B cell (primary cell): ENCODE measurements around the gene CATSPERD. TPM values are rescaled to one million over a fixed set of nuclear protein-coding genes. Genes with fewer than 3 reads are reported as not detected.

Source experiments
- ATAC-seq: fragments of 200-7000 bp; cut with Tn5 transposase; one replicate; pipeline ENCODE4 v1.10.0; 2021; ENCODE audit warnings: low read depth, mild to moderate bottlenecking, moderate number of reproducible peaks, moderate library complexity
- CTCF ChIA-PET: fragments of 350-600 bp; sonication (Branson Sonifier 250); formaldehyde crosslinking; loops from one replicate; lab custom pipeline; 2021; ENCODE audit warnings: antibody characterized with exemption, inconsistent platforms; lab: Charles Lee
- POLR2A ChIA-PET: fragments of 350-600 bp; sonication (Branson Sonifier 250); formaldehyde crosslinking; loops from one replicate; lab custom pipeline; 2021; ENCODE audit warnings: antibody characterized with exemption; lab: Charles Lee
- DNase-seq: peaks from one replicate; pipeline ENCODE4 v3.0.0; 2013
- H2AFZ ChIP-seq: 2 replicates; pipeline ENCODE4 v1.6.1; 2012; ENCODE audit warnings: mild to moderate bottlenecking, low read depth, low read length; ENCODE audit not compliant: insufficient read depth, poor library complexity, severe bottlenecking
- H3K27ac ChIP-seq, 2 donors: 1 replicate in 1 of 2; 2 replicates in 1 of 2; pipeline ENCODE4 v1.5.1; 2012 to 2013; ENCODE audit warnings: low read length in 2 of 2, mild to moderate bottlenecking in 2 of 2, moderate library complexity in 1 of 2
- H3K27me3 ChIP-seq, 4 experiments: fragments of 200-600 bp in 1 of 4; sonication (generic) in 1 of 4; replicated peaks in 1 of 4; 1 replicate in 2 of 4; 2 replicates in 2 of 4; pipeline versions ENCODE4 v1.6.1 to v1.7.0; 2013 to 2016; ENCODE audit warnings: low read length in 3 of 4, mild to moderate bottlenecking in 2 of 4, mixed read lengths in 1 of 4, moderate library complexity in 1 of 4; ENCODE audit not compliant: insufficient read depth in 4 of 4, control insufficient read depth in 3 of 4; ENCODE audit errors: control extremely low read depth in 1 of 4
- H3K36me3 ChIP-seq, 2 experiments: replicated peaks in 1 of 2; 1 replicate in 1 of 2; 2 replicates in 1 of 2; pipeline versions ENCODE4 v1.6.1 to v1.7.1; 2013; ENCODE audit warnings: low read length in 1 of 2; ENCODE audit not compliant: insufficient read depth in 2 of 2, control insufficient read depth in 1 of 2; ENCODE audit errors: control extremely low read depth in 1 of 2, extremely low read depth in 1 of 2
- H3K4me1 ChIP-seq, 2 donors: fragments of 200-600 bp in 1 of 2; sonication (generic) in 1 of 2; 1 replicate in 1 of 2; 2 replicates in 1 of 2; pipeline versions ENCODE4 v1.5.1 to v1.6.1; 2013 to 2017; ENCODE audit warnings: low read length in 2 of 2; ENCODE audit not compliant: control insufficient read depth in 2 of 2, insufficient read depth in 2 of 2
- H3K4me2 ChIP-seq: replicated peaks from 2 replicates; pipeline ENCODE3; 2012; ENCODE audit warnings: mild to moderate bottlenecking, low read depth, low read length; ENCODE audit not compliant: poor library complexity, severe bottlenecking
- H3K4me3 ChIP-seq, 5 experiments: fragments of 200-600 bp in 1 of 5; sonication (generic) in 1 of 5; 1 replicate in 3 of 5; 2 replicates in 2 of 5; pipeline versions ENCODE4 v1.5.1 to v1.7.0; 2011 to 2016; ENCODE audit warnings: low read length in 4 of 5, mild to moderate bottlenecking in 4 of 5, low read depth in 2 of 5, control low read depth in 1 of 5, moderate library complexity in 1 of 5; ENCODE audit not compliant: insufficient read depth in 1 of 5; ENCODE audit errors: control extremely low read depth in 1 of 5, extremely low read depth in 1 of 5
- H3K79me2 ChIP-seq: fragments of 200-600 bp; sonication (generic); one replicate; pipeline ENCODE4 v1.6.0; 2016; ENCODE audit warnings: low read length; ENCODE audit not compliant: control insufficient read depth, insufficient read depth
- H3K9ac ChIP-seq: fragments of 200-600 bp; sonication (generic); 2 replicates; pipeline ENCODE4 v1.6.1; 2017; ENCODE audit warnings: mild to moderate bottlenecking, low read length, moderate library complexity
- H3K9me3 ChIP-seq, 3 donors: one replicate each; pipeline versions ENCODE4 v1.6.1 to v1.7.1; 2013; ENCODE audit warnings: low read length in 2 of 3; ENCODE audit not compliant: control insufficient read depth in 2 of 3, insufficient read depth in 1 of 3; ENCODE audit errors: control extremely low read depth in 1 of 3
- H4K20me1 ChIP-seq: 2 replicates; pipeline ENCODE4 v1.6.0; 2012; ENCODE audit warnings: mild to moderate bottlenecking, low read length; ENCODE audit not compliant: insufficient read depth, control insufficient read depth, poor library complexity, severe bottlenecking
- H3K27ac Mint-ChIP-seq: one replicate; pipeline ENCODE4 v1.8.0; 2021; ENCODE audit warnings: mixed read lengths
- H3K27me3 Mint-ChIP-seq: one replicate; pipeline ENCODE4 v1.8.0; 2021; ENCODE audit warnings: mixed read lengths
- H3K4me1 Mint-ChIP-seq: one replicate; pipeline ENCODE4 v1.8.0; 2021; ENCODE audit warnings: mixed read lengths
- H3K4me3 Mint-ChIP-seq: one replicate; pipeline ENCODE4 v1.8.0; 2021; ENCODE audit warnings: mixed read lengths
- H3K9me3 Mint-ChIP-seq: one replicate; pipeline ENCODE4 v1.8.0; 2022; ENCODE audit warnings: mixed read lengths; ENCODE audit not compliant: insufficient read depth
- CTCF ChIP-seq: fragments of 200-600 bp; IDR thresholded peaks from one replicate; pipeline ENCODE4 v1.8.0; 2022; ENCODE audit warnings: antibody characterized with exemption, mild to moderate bottlenecking
- EZH2 ChIP-seq: IDR thresholded peaks from 2 replicates; pipeline ENCODE4 v1.6.1; 2012; ENCODE audit warnings: borderline replicate concordance, low read depth, mild to moderate bottlenecking, moderate library complexity, low read length; ENCODE audit not compliant: insufficient read depth, poor library complexity, severe bottlenecking
- WGBS: methylation state at CpG from one replicate; pipeline ENCODE4 v1.1.5; 2013; ENCODE audit warnings: missing lambda C conversion rate; ENCODE audit not compliant: insufficient coverage; 5-methylcytosine and 5-hydroxymethylcytosine counted together
- intact Hi-C: fragments of 100-400 bp; cut with micrococcal nuclease; formaldehyde crosslinking; loops from one replicate; pipeline ENCODE4 v1.10.0; 2022
- polyA plus RNA-seq: library from polyadenylated mRNA; depleted of rRNA; stranded (reverse); fragments of >200 nt; gene quantifications from 2 replicates; pipeline ENCODE4 v1.2.3, GENCODE V29; 2012
- total RNA-seq, 2 donors: library from RNA; stranded (reverse); fragments of 120-200 nt in 1 of 2; gene quantifications; 1 replicate in 1 of 2; 2 replicates in 1 of 2; pipeline versions ENCODE4 v1.2.3 to v1.2.4, GENCODE V29; 2013 to 2022

Gene CATSPERD
- total and polyA plus RNA-seq, 2 donors (not counting 1 experiment from before 2014, with no cell fraction given) = not detected

GRCh38 chr19:5698635-5699422, 21.6 kb upstream of the CATSPERD start:
- Histone ChIP-seq H4K20me1 (peaks cover 62% of the 10 kb centered on the region), H2AFZ (no peak overlapping the region), H3K4me3 (no peak overlapping the region), H3K27me3 (no peaks in the 10 kb centered on the region), H3K9me3 (peaks cover 0 to 2% (median 0%) of the 10 kb centered on the region in 3 donors), H3K27ac (no peak overlapping the region), H3K9ac (no peak overlapping the region), H3K36me3 (peaks cover 0 to 55% of the 10 kb centered on the region in 2 experiments), H3K79me2 (peaks cover 22% of the 10 kb centered on the region), H3K4me2 (no peak overlapping the region), H3K4me1 (no peaks in the 10 kb centered on the region)
- Mint-ChIP-seq H3K9me3 (no peaks in the 10 kb centered on the region), H3K27me3 (no peaks in the 10 kb centered on the region), H3K27ac (peak overlapping the region; percentile 15), H3K4me1 (peaks cover 4% of the 10 kb centered on the region), H3K4me3 (no peak overlapping the region)
- ChIA-PET POLR2A (no interaction called here), CTCF (interaction anchor here (1.4 kb wide), 1 partner anchor 12 kb away, joined by 4 read pairs; no protein-coding TSS in a partner anchor)
- intact Hi-C loops = no loop called here
- no peak for TF ChIP-seq EZH2
- TF ChIP-seq CTCF = no peak
- 90% methylated on average over 37 of the region's 38 CpGs for WGBS
- peak; percentile 42 for ATAC-seq
- DNase-seq = no peak

- WGBS = 96% methylated on average over 22 of the region's 22 CpGs
- Mint-ChIP-seq H3K27ac (no peak overlapping the region), H3K27me3 (no peaks in the 10 kb centered on the region), H3K9me3 (no peaks in the 10 kb centered on the region), H3K4me3 (no peak overlapping the region), H3K4me1 (peaks cover 4% of the 10 kb centered on the region)
- H3K27ac ChIP-seq = no peak overlapping the region
- H3K9me3 ChIP-seq = peaks cover 0 to 2% (median 0%) of the 10 kb centered on the region in 3 donors
- POLR2A ChIA-PET = no interaction called here
- CTCF ChIA-PET = no interaction called here
- H2AFZ ChIP-seq = no peak overlapping the region
- peaks cover 14% of the 10 kb centered on the region for H3K79me2 ChIP-seq
- no peak overlapping the region for H3K9ac ChIP-seq
- intact Hi-C loops = no loop called here
- H3K27me3 ChIP-seq = no peaks in the 10 kb centered on the region
- ATAC-seq (no peak), DNase-seq (peak; percentile 16)
- H3K36me3 ChIP-seq = peaks cover 0 to 57% of the 10 kb centered on the region in 2 experiments
- H3K4me2 ChIP-seq = no peak overlapping the region
- no peaks in the 10 kb centered on the region for H3K4me1 ChIP-seq
- TF ChIP-seq CTCF = no peak
- TF ChIP-seq EZH2 = no peak
- H4K20me1 ChIP-seq = peaks cover 46% of the 10 kb centered on the region
- H3K4me3 ChIP-seq = no peak overlapping the region
Measured at GRCh38 chr19:5700455-5701092, 19.9 kb upstream of the CATSPERD start.
